B cell (primary cell): ENCODE measurements around the gene TAMALIN. TPM values are rescaled to one million over a fixed set of nuclear protein-coding genes. Genes with fewer than 3 reads are reported as not detected.

Experiments used
- ATAC-seq: fragments of 200-7000 bp; cut with Tn5 transposase; one replicate; pipeline ENCODE4 v1.10.0; 2021; ENCODE audit warnings: low read depth, mild to moderate bottlenecking, moderate number of reproducible peaks, moderate library complexity
- CTCF ChIA-PET: fragments of 350-600 bp; sonication (Branson Sonifier 250); formaldehyde crosslinking; loops from one replicate; lab custom pipeline; 2021; ENCODE audit warnings: antibody characterized with exemption, inconsistent platforms; lab: Charles Lee
- POLR2A ChIA-PET: fragments of 350-600 bp; sonication (Branson Sonifier 250); formaldehyde crosslinking; loops from one replicate; lab custom pipeline; 2021; ENCODE audit warnings: antibody characterized with exemption; lab: Charles Lee
- DNase-seq: peaks from one replicate; pipeline ENCODE4 v3.0.0; 2013
- H2AFZ ChIP-seq: 2 replicates; pipeline ENCODE4 v1.6.1; 2012; ENCODE audit warnings: mild to moderate bottlenecking, low read depth, low read length; ENCODE audit not compliant: insufficient read depth, poor library complexity, severe bottlenecking
- H3K27ac ChIP-seq, 2 donors: 1 replicate in 1 of 2; 2 replicates in 1 of 2; pipeline ENCODE4 v1.5.1; 2012 to 2013; ENCODE audit warnings: low read length in 2 of 2, mild to moderate bottlenecking in 2 of 2, moderate library complexity in 1 of 2
- H3K27me3 ChIP-seq, 4 experiments: fragments of 200-600 bp in 1 of 4; sonication (generic) in 1 of 4; replicated peaks in 1 of 4; 1 replicate in 2 of 4; 2 replicates in 2 of 4; pipeline versions ENCODE4 v1.6.1 to v1.7.0; 2013 to 2016; ENCODE audit warnings: low read length in 3 of 4, mild to moderate bottlenecking in 2 of 4, mixed read lengths in 1 of 4, moderate library complexity in 1 of 4; ENCODE audit not compliant: insufficient read depth in 4 of 4, control insufficient read depth in 3 of 4; ENCODE audit errors: control extremely low read depth in 1 of 4
- H3K36me3 ChIP-seq, 2 experiments: replicated peaks in 1 of 2; 1 replicate in 1 of 2; 2 replicates in 1 of 2; pipeline versions ENCODE4 v1.6.1 to v1.7.1; 2013; ENCODE audit warnings: low read length in 1 of 2; ENCODE audit not compliant: insufficient read depth in 2 of 2, control insufficient read depth in 1 of 2; ENCODE audit errors: control extremely low read depth in 1 of 2, extremely low read depth in 1 of 2
- H3K4me1 ChIP-seq, 2 donors: fragments of 200-600 bp in 1 of 2; sonication (generic) in 1 of 2; 1 replicate in 1 of 2; 2 replicates in 1 of 2; pipeline versions ENCODE4 v1.5.1 to v1.6.1; 2013 to 2017; ENCODE audit warnings: low read length in 2 of 2; ENCODE audit not compliant: control insufficient read depth in 2 of 2, insufficient read depth in 2 of 2
- H3K4me2 ChIP-seq: replicated peaks from 2 replicates; pipeline ENCODE3; 2012; ENCODE audit warnings: mild to moderate bottlenecking, low read depth, low read length; ENCODE audit not compliant: poor library complexity, severe bottlenecking
- H3K4me3 ChIP-seq, 5 experiments: fragments of 200-600 bp in 1 of 5; sonication (generic) in 1 of 5; 1 replicate in 3 of 5; 2 replicates in 2 of 5; pipeline versions ENCODE4 v1.5.1 to v1.7.0; 2011 to 2016; ENCODE audit warnings: low read length in 4 of 5, mild to moderate bottlenecking in 4 of 5, low read depth in 2 of 5, control low read depth in 1 of 5, moderate library complexity in 1 of 5; ENCODE audit not compliant: insufficient read depth in 1 of 5; ENCODE audit errors: control extremely low read depth in 1 of 5, extremely low read depth in 1 of 5
- H3K79me2 ChIP-seq: fragments of 200-600 bp; sonication (generic); one replicate; pipeline ENCODE4 v1.6.0; 2016; ENCODE audit warnings: low read length; ENCODE audit not compliant: control insufficient read depth, insufficient read depth
- H3K9ac ChIP-seq: fragments of 200-600 bp; sonication (generic); 2 replicates; pipeline ENCODE4 v1.6.1; 2017; ENCODE audit warnings: mild to moderate bottlenecking, low read length, moderate library complexity
- H3K9me3 ChIP-seq, 3 donors: one replicate each; pipeline versions ENCODE4 v1.6.1 to v1.7.1; 2013; ENCODE audit warnings: low read length in 2 of 3; ENCODE audit not compliant: control insufficient read depth in 2 of 3, insufficient read depth in 1 of 3; ENCODE audit errors: control extremely low read depth in 1 of 3
- H4K20me1 ChIP-seq: 2 replicates; pipeline ENCODE4 v1.6.0; 2012; ENCODE audit warnings: mild to moderate bottlenecking, low read length; ENCODE audit not compliant: insufficient read depth, control insufficient read depth, poor library complexity, severe bottlenecking
- H3K27ac Mint-ChIP-seq: one replicate; pipeline ENCODE4 v1.8.0; 2021; ENCODE audit warnings: mixed read lengths
- H3K27me3 Mint-ChIP-seq: one replicate; pipeline ENCODE4 v1.8.0; 2021; ENCODE audit warnings: mixed read lengths
- H3K4me1 Mint-ChIP-seq: one replicate; pipeline ENCODE4 v1.8.0; 2021; ENCODE audit warnings: mixed read lengths
- H3K4me3 Mint-ChIP-seq: one replicate; pipeline ENCODE4 v1.8.0; 2021; ENCODE audit warnings: mixed read lengths
- H3K9me3 Mint-ChIP-seq: one replicate; pipeline ENCODE4 v1.8.0; 2022; ENCODE audit warnings: mixed read lengths; ENCODE audit not compliant: insufficient read depth
- EZH2 ChIP-seq: IDR thresholded peaks from 2 replicates; pipeline ENCODE4 v1.6.1; 2012; ENCODE audit warnings: borderline replicate concordance, low read depth, mild to moderate bottlenecking, moderate library complexity, low read length; ENCODE audit not compliant: insufficient read depth, poor library complexity, severe bottlenecking
- WGBS: methylation state at CpG from one replicate; pipeline ENCODE4 v1.1.5; 2013; ENCODE audit warnings: missing lambda C conversion rate; ENCODE audit not compliant: insufficient coverage; 5-methylcytosine and 5-hydroxymethylcytosine counted together
- intact Hi-C: fragments of 100-400 bp; cut with micrococcal nuclease; formaldehyde crosslinking; loops from one replicate; pipeline ENCODE4 v1.10.0; 2022
- polyA plus RNA-seq: library from polyadenylated mRNA; depleted of rRNA; stranded (reverse); fragments of >200 nt; gene quantifications from 2 replicates; pipeline ENCODE4 v1.2.3, GENCODE V29; 2012
- total RNA-seq, 2 donors: library from RNA; stranded (reverse); fragments of 120-200 nt in 1 of 2; gene quantifications; 1 replicate in 1 of 2; 2 replicates in 1 of 2; pipeline versions ENCODE4 v1.2.3 to v1.2.4, GENCODE V29; 2013 to 2022
- TF ChIP-seq, protein P1 (sequence below): fragments of 200-600 bp; IDR thresholded peaks from one replicate; pipeline ENCODE4 v1.8.0; 2022; ENCODE audit warnings: antibody characterized with exemption, mild to moderate bottlenecking

Gene TAMALIN
- total and polyA plus RNA-seq, 2 donors (not counting 1 experiment from before 2014, with no cell fraction given) = 139 to 151 TPM

DNA sequence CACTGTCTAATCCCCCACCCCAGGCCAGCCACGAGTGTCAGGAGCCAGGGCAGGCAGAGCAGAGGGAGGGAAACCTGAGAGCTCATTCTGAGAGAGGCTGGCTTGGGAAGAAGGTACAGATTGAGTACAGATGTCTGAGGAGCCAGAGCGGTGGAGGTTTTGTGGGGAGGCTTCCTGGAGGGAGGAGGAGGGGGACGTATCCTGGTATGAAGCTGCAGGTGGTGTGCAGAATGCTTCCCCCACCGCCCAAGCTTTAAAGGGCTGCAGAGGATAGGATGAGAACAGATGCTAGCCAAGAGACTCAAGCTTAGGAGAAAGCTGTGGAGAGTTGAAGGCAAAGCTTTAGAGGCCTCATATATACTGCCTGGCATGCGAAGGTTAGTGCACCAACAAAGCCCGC is 3.2 kb upstream of the TAMALIN start:
- H3K36me3 ChIP-seq = peaks cover 0 to 1% of the 10 kb centered on the region in 2 experiments

DNA sequence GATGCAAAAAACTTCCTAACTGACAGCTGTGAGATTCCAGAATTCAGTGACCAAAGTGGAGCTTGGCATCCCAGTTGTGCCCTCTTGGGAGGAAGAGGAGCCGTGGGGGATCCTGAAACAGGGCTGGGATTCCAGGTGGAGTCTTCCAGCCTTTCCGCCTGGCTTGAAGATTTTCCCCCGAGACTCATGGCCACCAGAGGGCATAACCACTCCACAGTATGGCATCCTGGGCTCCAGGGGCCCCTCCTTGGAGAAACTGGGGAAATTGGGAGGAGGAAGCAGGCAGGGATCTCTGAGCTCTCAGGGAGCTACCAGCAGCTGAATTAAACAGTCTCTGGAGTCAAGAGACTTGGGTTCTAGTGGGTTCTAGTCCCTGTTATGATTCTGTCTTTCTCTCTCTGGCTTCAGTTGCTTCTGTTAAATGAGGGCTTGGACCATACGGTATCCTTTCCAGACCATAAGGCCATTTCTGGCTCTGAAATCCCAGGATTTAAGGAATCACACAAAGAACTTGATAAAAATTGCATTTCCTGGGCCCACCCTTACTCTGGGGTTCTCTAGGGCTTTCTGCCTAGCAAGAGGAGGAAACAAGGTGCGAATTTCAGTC is 2.6 kb upstream of the TAMALIN start:
- peaks cover 5% of the 10 kb centered on the region for H3K79me2 ChIP-seq
- no peaks in the 10 kb centered on the region for H3K9me3 ChIP-seq
- H3K9ac ChIP-seq = no peak overlapping the region
- no peak overlapping the region for H3K4me3 ChIP-seq
- DNase-seq (peak; percentile 51), ATAC-seq (no peak)
- H3K4me1 ChIP-seq = peaks cover 26 to 32% of the 10 kb centered on the region in 2 donors
- Mint-ChIP-seq H3K4me3 (no peak overlapping the region), H3K9me3 (no peaks in the 10 kb centered on the region), H3K27ac (no peak overlapping the region), H3K27me3 (no peaks in the 10 kb centered on the region), H3K4me1 (peaks cover 37% of the 10 kb centered on the region)
- no peak overlapping the region for H3K4me2 ChIP-seq
- H4K20me1 ChIP-seq = peaks cover 23% of the 10 kb centered on the region
- H3K27me3 ChIP-seq = no peaks in the 10 kb centered on the region
- H3K27ac ChIP-seq = no peak overlapping the region
- POLR2A ChIA-PET = interaction anchor here (0.6 to 3.3 kb wide), 2 partner anchors 18 to 81 kb away, joined by 3 to 28 read pairs; no protein-coding TSS in a partner anchor
- intact Hi-C loops = loop anchor here (1.0 kb wide), 1 partner anchor 16 kb away; no protein-coding TSS in a partner anchor
- TF ChIP-seq, protein P1, sequence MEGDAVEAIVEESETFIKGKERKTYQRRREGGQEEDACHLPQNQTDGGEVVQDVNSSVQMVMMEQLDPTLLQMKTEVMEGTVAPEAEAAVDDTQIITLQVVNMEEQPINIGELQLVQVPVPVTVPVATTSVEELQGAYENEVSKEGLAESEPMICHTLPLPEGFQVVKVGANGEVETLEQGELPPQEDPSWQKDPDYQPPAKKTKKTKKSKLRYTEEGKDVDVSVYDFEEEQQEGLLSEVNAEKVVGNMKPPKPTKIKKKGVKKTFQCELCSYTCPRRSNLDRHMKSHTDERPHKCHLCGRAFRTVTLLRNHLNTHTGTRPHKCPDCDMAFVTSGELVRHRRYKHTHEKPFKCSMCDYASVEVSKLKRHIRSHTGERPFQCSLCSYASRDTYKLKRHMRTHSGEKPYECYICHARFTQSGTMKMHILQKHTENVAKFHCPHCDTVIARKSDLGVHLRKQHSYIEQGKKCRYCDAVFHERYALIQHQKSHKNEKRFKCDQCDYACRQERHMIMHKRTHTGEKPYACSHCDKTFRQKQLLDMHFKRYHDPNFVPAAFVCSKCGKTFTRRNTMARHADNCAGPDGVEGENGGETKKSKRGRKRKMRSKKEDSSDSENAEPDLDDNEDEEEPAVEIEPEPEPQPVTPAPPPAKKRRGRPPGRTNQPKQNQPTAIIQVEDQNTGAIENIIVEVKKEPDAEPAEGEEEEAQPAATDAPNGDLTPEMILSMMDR = peak; percentile 3
- TF ChIP-seq EZH2 = no peak
- 58% methylated on average over 2 of the region's 5 CpGs for WGBS
- peaks cover 0 to 4% of the 10 kb centered on the region in 2 experiments for H3K36me3 ChIP-seq
- CTCF ChIA-PET = interaction anchor here (0.6 to 11.7 kb wide), 20 partner anchors 8 to 129 kb away, joined by 3 to 590 read pairs (median 5); partner anchors contain the start of gene ATG101
- no peak overlapping the region for H2AFZ ChIP-seq

More for the DNA sequence above, 3.2 kb upstream of the TAMALIN start:
- H3K4me3 Mint-ChIP-seq = no peak overlapping the region
- 34% methylated on average over 5 of the region's 6 CpGs for WGBS
- no peak overlapping the region for H3K9ac ChIP-seq
- ATAC-seq (no peak), DNase-seq (no peak)
- CTCF ChIA-PET = interaction anchor here (0.5 to 11.7 kb wide), 23 partner anchors 8 to 129 kb away, joined by 3 to 590 read pairs (median 4); partner anchors contain the start of gene ATG101
- TF ChIP-seq EZH2 = no peak
- TF ChIP-seq, protein P1 = no peak
- POLR2A ChIA-PET = interaction anchor here (0.6 to 3.3 kb wide), 2 partner anchors 18 to 81 kb away, joined by 3 to 28 read pairs; no protein-coding TSS in a partner anchor
- H3K27me3 ChIP-seq = no peaks in the 10 kb centered on the region
- H3K27ac Mint-ChIP-seq = no peak overlapping the region
- peaks cover 18% of the 10 kb centered on the region for H4K20me1 ChIP-seq
- intact Hi-C loops = no loop called here
- H3K9me3 ChIP-seq = no peaks in the 10 kb centered on the region
- no peak overlapping the region for H2AFZ ChIP-seq
- no peaks in the 10 kb centered on the region for H3K9me3 Mint-ChIP-seq
- no peak overlapping the region for H3K4me3 ChIP-seq
- peaks cover 21 to 27% of the 10 kb centered on the region in 2 donors for H3K4me1 ChIP-seq
- no peak overlapping the region for H3K27ac ChIP-seq
- H3K4me2 ChIP-seq = no peak overlapping the region
- peaks cover 33% of the 10 kb centered on the region for H3K4me1 Mint-ChIP-seq
- H3K27me3 Mint-ChIP-seq = no peaks in the 10 kb centered on the region
- H3K79me2 ChIP-seq = peaks cover 5% of the 10 kb centered on the region
